ENCODE measurements around the gene CAMK2D. TPM values are rescaled to one million over a fixed set of nuclear protein-coding genes. Genes with fewer than 3 reads are reported as not detected.

The CAMK2D gene
- polyA plus RNA-seq, 2 of the 4 experiments (the other 2 are of a cell fraction), result 19.1 to 59.9 TPM

- no peak for FAIRE-seq
- no peaks in the 10 kb centered on the region for H3K9me3 ChIP-seq
- no peak for ATAC-seq
- CTCF ChIA-PET, result no interaction called here
- H3K27ac ChIP-seq, result no peak overlapping the region
- 97% methylated on average over 4 of the region's 4 CpGs for WGBS (ENCODE audit: missing lambda C conversion rate)
- no peak overlapping the region for H3K4me3 ChIP-seq
- H3K4me1 ChIP-seq, result no peaks in the 10 kb centered on the region
- no peak overlapping the region for H3K4me2 ChIP-seq
- POLR2A ChIA-PET, result no interaction called here
- TF ChIP-seq CBX2 (IDR thresholded peaks at IDR 0.05; ENCODE audit: borderline replicate concordance, low read depth) (no peak), HDAC2 (IDR thresholded peaks at IDR 0.05) (no peak), BHLHE40 (IDR thresholded peaks at IDR 0.05; ENCODE audit: low read depth, low read length) (no peak), POLR2A (IDR thresholded peaks at IDR 0.05; ENCODE audit: low read length) (no peak), HEYL (CRISPR knock-in tag; IDR thresholded peaks at IDR 0.05) (no peak), TP53 (CRISPR knock-in tag; IDR thresholded peaks at IDR 0.05) (no peak), USF2 (IDR thresholded peaks at IDR 0.05) (no peak), E2F6 (IDR thresholded peaks at IDR 0.05; ENCODE audit: borderline replicate concordance, low read depth) (no peak), MAX (IDR thresholded peaks at IDR 0.05) (no peak), CBX8 (IDR thresholded peaks at IDR 0.05) (no peak), TFCP2L1 (CRISPR knock-in tag; IDR thresholded peaks at IDR 0.05) (no peak), FOSL2 (IDR thresholded peaks at IDR 0.05) (no peak), FOSL2 (CRISPR knock-in tag; IDR thresholded peaks at IDR 0.05) (no peak), BCL3 (IDR thresholded peaks at IDR 0.05) (no peak), EP300 (IDR thresholded peaks at IDR 0.05) (no peak), ZSCAN20 (CRISPR knock-in tag; IDR thresholded peaks at IDR 0.05) (no peak), KDM1A (IDR thresholded peaks at IDR 0.05; ENCODE audit: low read depth) (no peak)
- DNase-seq (ENCODE audit: low read depth in 1 of 2, low spot score in 1 of 2), result no peak
These were observed 11.2 kb downstream of the CAMK2D start for GRCh38 chr4:113750296-113750695.

- DNase-seq (ENCODE audit: low read depth in 1 of 2, low spot score in 1 of 2) (no peak), FAIRE-seq (no peak), ATAC-seq (no peak)
- CTCF ChIA-PET, result no interaction called here
- no peaks in the 10 kb centered on the region for H3K4me1 ChIP-seq
- WGBS (ENCODE audit: missing lambda C conversion rate), result 64% methylated on average over 1 of the region's 1 CpG
- no peak overlapping the region for H3K4me2 ChIP-seq
- TF ChIP-seq JUNB (IDR thresholded peaks at IDR 0.05) (no peak), ATOH8 (CRISPR knock-in tag; IDR thresholded peaks at IDR 0.05; ENCODE audit: low read depth) (no peak), NPAS2 (CRISPR knock-in tag; IDR thresholded peaks at IDR 0.05; ENCODE audit: borderline replicate concordance) (no peak), ZFP36 (IDR thresholded peaks at IDR 0.05; ENCODE audit: borderline replicate concordance, partially characterized antibody) (no peak), ESRRA (IDR thresholded peaks at IDR 0.05; ENCODE audit: borderline replicate concordance, low read length) (no peak), EHMT2 (IDR thresholded peaks at IDR 0.05; ENCODE audit: low read depth) (no peak), HOXB13 (CRISPR knock-in tag; IDR thresholded peaks at IDR 0.05; ENCODE audit: low read depth) (no peak), FOSB (CRISPR knock-in tag; IDR thresholded peaks at IDR 0.05) (no peak), ZSCAN20 (CRISPR knock-in tag; IDR thresholded peaks at IDR 0.05) (no peak), BHLHE40 (IDR thresholded peaks at IDR 0.05; ENCODE audit: low read depth, low read length) (no peak), POLR2AphosphoS2 (conservative IDR thresholded peaks at IDR 0.05; ENCODE audit: low read length) (no peak), JUN (IDR thresholded peaks at IDR 0.05) (no peak), MAFK (IDR thresholded peaks at IDR 0.05; ENCODE audit: partially characterized antibody) (no peak), FOXS1 (CRISPR knock-in tag; IDR thresholded peaks at IDR 0.05) (no peak), RFX5 (IDR thresholded peaks at IDR 0.05) (no peak)
- POLR2A ChIA-PET, result no interaction called here
- no peaks in the 10 kb centered on the region for H3K9me3 ChIP-seq
- H3K4me3 ChIP-seq, result no peak overlapping the region
- H3K27ac ChIP-seq, result no peak overlapping the region
These were observed 12.4 kb downstream of the CAMK2D start for GRCh38 chr4:113749178-113749577.

Measured in A549 (cell line).